HG03432 (cell line): ENCODE data around the gene HES1.

Experiments
- ATAC-seq: cut with Tn5 transposase; IDR thresholded peaks from one replicate; pipeline ENCODE4 v1.9.1; 2021; ENCODE audit warnings: mild to moderate bottlenecking, moderate library complexity; ENCODE audit not compliant: unreplicated experiment

The HES1 gene

GRCh38 chr3:194101592-194102432 is 34.1 kb upstream of the HES1 start:
- peak; percentile 22 for ATAC-seq

- no peak for ATAC-seq
These were observed 33.5 kb upstream of the HES1 start for GRCh38 chr3:194102436-194102835.

GRCh38 chr3:194103505-194103904 is 32.4 kb upstream of the HES1 start:
- no peak for ATAC-seq

- peak; percentile 37 for ATAC-seq
These were observed 31.8 kb upstream of the HES1 start for GRCh38 chr3:194103983-194104751.

- no peak for ATAC-seq
These were observed 30.7 kb upstream of the HES1 start for GRCh38 chr3:194105292-194105691.

GRCh38 chr3:194107107-194107506 is 28.8 kb upstream of the HES1 start:
- no peak for ATAC-seq

GRCh38 chr3:194109192-194109863 is 26.6 kb upstream of the HES1 start:
- no peak for ATAC-seq

- no peak for ATAC-seq
These were observed 25.5 kb upstream of the HES1 start for GRCh38 chr3:194110483-194110882.

GRCh38 chr3:194111336-194111735 is 24.6 kb upstream of the HES1 start:
- ATAC-seq = no peak

GRCh38 chr3:194112120-194113106 is 23.5 kb upstream of the HES1 start:
- no peak for ATAC-seq

- ATAC-seq = no peak
These were observed 21.8 kb upstream of the HES1 start for GRCh38 chr3:194114123-194114522.

GRCh38 chr3:194117104-194117845 is 18.7 kb upstream of the HES1 start:
- no peak for ATAC-seq

GRCh38 chr3:194118920-194119319 is 17.0 kb upstream of the HES1 start:
- ATAC-seq = no peak

- no peak for ATAC-seq
These were observed 15.9 kb upstream of the HES1 start for GRCh38 chr3:194119831-194120590.

- no peak for ATAC-seq
These were observed 14.9 kb upstream of the HES1 start for GRCh38 chr3:194120789-194121770.

- no peak for ATAC-seq
These were observed 13.9 kb upstream of the HES1 start for GRCh38 chr3:194121891-194122631.

- ATAC-seq = no peak
These were observed 12.2 kb upstream of the HES1 start for GRCh38 chr3:194123726-194124125.
